ENCODE measurements around the gene C4orf50. TPM values are rescaled to one million over a fixed set of nuclear protein-coding genes. Genes with fewer than 3 reads are reported as not detected.

C4orf50 gene
- total and polyA plus RNA-seq, 2 of the 8 experiments (the other 6 are each of a cell fraction or from before 2014, with no cell fraction given), result 0.08 to 0.22 TPM

GRCh38 chr4:6032249-6033244 is 14.3 kb upstream of the C4orf50 start (continued):
- peak; percentile 29 to 43; a peak in 3 of 4 replicates for TF ChIP-seq RAD21 (IDR thresholded peaks at IDR 0.05 in 1 of 2, conservative IDR thresholded peaks at IDR 0.05 in 1 of 2; ENCODE audit: low read depth in 2 of 2, low read length in 2 of 2)
- TF ChIP-seq KDM1A (IDR thresholded peaks at IDR 0.05; ENCODE audit: borderline replicate concordance, low read length), result peak; percentile 87; the same call in 1 of the 2 replicates
- TF ChIP-seq KDM4A (IDR thresholded peaks at IDR 0.05; ENCODE audit: low read depth, low read length, severe bottlenecking), result no peak
- TF ChIP-seq CBX5 (IDR thresholded peaks at IDR 0.05; ENCODE audit: low read depth, low read length), result no peak
- no peak for TF ChIP-seq E2F6 (IDR thresholded peaks at IDR 0.05)

Data from H1 (cell line).